ENCODE data around the gene ACADS. TPM values are rescaled to one million over a fixed set of nuclear protein-coding genes. Genes with fewer than 3 reads are reported as not detected.

The ACADS gene
- total and polyA plus RNA-seq, 9 of the 15 experiments (the other 6 are each of a cell fraction or from before 2014, with no cell fraction given): 0.06 to 20.3 (median 8.8) TPM

- TF ChIP-seq, protein P1, sequence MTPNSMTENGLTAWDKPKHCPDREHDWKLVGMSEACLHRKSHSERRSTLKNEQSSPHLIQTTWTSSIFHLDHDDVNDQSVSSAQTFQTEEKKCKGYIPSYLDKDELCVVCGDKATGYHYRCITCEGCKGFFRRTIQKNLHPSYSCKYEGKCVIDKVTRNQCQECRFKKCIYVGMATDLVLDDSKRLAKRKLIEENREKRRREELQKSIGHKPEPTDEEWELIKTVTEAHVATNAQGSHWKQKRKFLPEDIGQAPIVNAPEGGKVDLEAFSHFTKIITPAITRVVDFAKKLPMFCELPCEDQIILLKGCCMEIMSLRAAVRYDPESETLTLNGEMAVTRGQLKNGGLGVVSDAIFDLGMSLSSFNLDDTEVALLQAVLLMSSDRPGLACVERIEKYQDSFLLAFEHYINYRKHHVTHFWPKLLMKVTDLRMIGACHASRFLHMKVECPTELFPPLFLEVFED (CRISPR knock-in tag; conservative IDR thresholded peaks at IDR 0.05): no peak
- no peak for TF ChIP-seq HDGF (IDR thresholded peaks at IDR 0.05)
- no peak for TF ChIP-seq ZNF146 (CRISPR knock-in tag; IDR thresholded peaks at IDR 0.05; ENCODE audit: unreplicated experiment)
- TF ChIP-seq, protein P2, sequence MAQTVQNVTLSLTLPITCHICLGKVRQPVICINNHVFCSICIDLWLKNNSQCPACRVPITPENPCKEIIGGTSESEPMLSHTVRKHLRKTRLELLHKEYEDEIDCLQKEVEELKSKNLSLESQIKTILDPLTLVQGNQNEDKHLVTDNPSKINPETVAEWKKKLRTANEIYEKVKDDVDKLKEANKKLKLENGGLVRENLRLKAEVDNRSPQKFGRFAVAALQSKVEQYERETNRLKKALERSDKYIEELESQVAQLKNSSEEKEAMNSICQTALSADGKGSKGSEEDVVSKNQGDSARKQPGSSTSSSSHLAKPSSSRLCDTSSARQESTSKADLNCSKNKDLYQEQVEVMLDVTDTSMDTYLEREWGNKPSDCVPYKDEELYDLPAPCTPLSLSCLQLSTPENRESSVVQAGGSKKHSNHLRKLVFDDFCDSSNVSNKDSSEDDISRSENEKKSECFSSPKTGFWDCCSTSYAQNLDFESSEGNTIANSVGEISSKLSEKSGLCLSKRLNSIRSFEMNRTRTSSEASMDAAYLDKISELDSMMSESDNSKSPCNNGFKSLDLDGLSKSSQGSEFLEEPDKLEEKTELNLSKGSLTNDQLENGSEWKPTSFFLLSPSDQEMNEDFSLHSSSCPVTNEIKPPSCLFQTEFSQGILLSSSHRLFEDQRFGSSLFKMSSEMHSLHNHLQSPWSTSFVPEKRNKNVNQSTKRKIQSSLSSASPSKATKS (CRISPR knock-in tag; IDR thresholded peaks at IDR 0.05): no peak
- TF ChIP-seq RB1 (IDR thresholded peaks at IDR 0.05; ENCODE audit: low read depth): peak; percentile 58
- TF ChIP-seq RFX5 (IDR thresholded peaks at IDR 0.05; ENCODE audit: low read depth, low read length): no peak
- no peak for TF ChIP-seq MYNN (IDR thresholded peaks at IDR 0.05)
- no peak for TF ChIP-seq MYNN (CRISPR knock-in tag; IDR thresholded peaks at IDR 0.05)
- TF ChIP-seq PYGO2 (tag; IDR thresholded peaks at IDR 0.05): no peak
- TF ChIP-seq SRF (CRISPR knock-in tag; IDR thresholded peaks at IDR 0.05): peak in 1 of 2 experiments; percentile 66; a peak in 2 of 4 replicates
- peak; percentile 43; the same call in 1 of the 2 replicates for TF ChIP-seq ZNF384 (IDR thresholded peaks at IDR 0.05; ENCODE audit: low read depth, low read length)
- no peak for TF ChIP-seq ILK (tag; IDR thresholded peaks at IDR 0.05; ENCODE audit: borderline replicate concordance, low read depth)
- TF ChIP-seq, protein P3, sequence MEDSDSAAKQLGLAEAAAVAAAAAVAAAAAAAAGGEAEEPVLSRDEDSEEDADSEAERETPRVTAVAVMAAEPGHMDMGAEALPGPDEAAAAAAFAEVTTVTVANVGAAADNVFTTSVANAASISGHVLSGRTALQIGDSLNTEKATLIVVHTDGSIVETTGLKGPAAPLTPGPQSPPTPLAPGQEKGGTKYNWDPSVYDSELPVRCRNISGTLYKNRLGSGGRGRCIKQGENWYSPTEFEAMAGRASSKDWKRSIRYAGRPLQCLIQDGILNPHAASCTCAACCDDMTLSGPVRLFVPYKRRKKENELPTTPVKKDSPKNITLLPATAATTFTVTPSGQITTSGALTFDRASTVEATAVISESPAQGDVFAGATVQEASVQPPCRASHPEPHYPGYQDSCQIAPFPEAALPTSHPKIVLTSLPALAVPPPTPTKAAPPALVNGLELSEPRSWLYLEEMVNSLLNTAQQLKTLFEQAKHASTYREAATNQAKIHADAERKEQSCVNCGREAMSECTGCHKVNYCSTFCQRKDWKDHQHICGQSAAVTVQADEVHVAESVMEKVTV (CRISPR knock-in tag; IDR thresholded peaks at IDR 0.05): no peak; the same call in 1 of the 2 replicates
- peak; percentile 82 for TF ChIP-seq ASH1L (IDR thresholded peaks at IDR 0.05; ENCODE audit: borderline replicate concordance, low read depth, partially characterized antibody)
Measured at GRCh38 chr12:120686690-120687577, 38.7 kb upstream of the ACADS start, which contains the start of gene MLEC (continued).

Data from K562 (cell line).